Endothelial cell of umbilical vein (primary cell): Measurements from ENCODE around the gene CPA4. TPM values are rescaled to one million over a fixed set of nuclear protein-coding genes. Genes with fewer than 3 reads are reported as not detected.

ENCODE experiments used
- BruUV-seq: library from RNA; stranded (reverse); fragments of 400-500 nt; replicated peaks from 2 replicates; lab custom pipeline; 2021; lab: Mats Ljungman, UMichigan
- CTCF ChIA-PET: fragments of 300-600, 350-600 bp; sonication (Branson Sonifier 250); formaldehyde crosslinking; loops from one replicate; lab custom pipeline; 2021; ENCODE audit warnings: antibody characterized with exemption, inconsistent platforms; lab: Charles Lee
- POLR2A ChIA-PET: fragments of 300-600, 350-600 bp; sonication (Branson Sonifier 250); formaldehyde crosslinking; loops from one replicate; lab custom pipeline; 2021; ENCODE audit warnings: antibody characterized with exemption, inconsistent platforms; lab: Charles Lee
- DNase-seq: peaks from one replicate; pipeline ENCODE4 v3.0.0-alpha.2; 2011; ENCODE audit warnings: low read depth, low spot score
- FAIRE-seq: peaks from 2 replicates; lab custom pipeline; 2011; peaks lifted over from hg19 to GRCh38; lab: Jason Lieb, UNC
- H2AFZ ChIP-seq: 2 replicates; pipeline ENCODE4 v1.6.0; 2012; ENCODE audit warnings: low read depth, low read length, control low read depth, inconsistent platforms
- H3K27ac ChIP-seq: 2 replicates; pipeline ENCODE4 v1.5.1; 2011; ENCODE audit warnings: low read depth, mild to moderate bottlenecking, control low read depth, low read length, moderate library complexity; ENCODE audit not compliant: insufficient read depth
- H3K27me3 ChIP-seq, 2 experiments: 2 replicates each; pipeline versions ENCODE4 v1.6.0 to v1.6.1; 2011; ENCODE audit warnings: low read length in 2 of 2, mixed read lengths in 1 of 2; ENCODE audit not compliant: control insufficient read depth in 2 of 2, insufficient read depth in 2 of 2
- H3K36me3 ChIP-seq, 2 experiments: 2 replicates in 1 of 2; 3 replicates in 1 of 2; pipeline ENCODE4 v1.5.1; 2011; ENCODE audit warnings: low read length in 2 of 2, mild to moderate bottlenecking in 1 of 2, moderate library complexity in 1 of 2; ENCODE audit not compliant: control insufficient read depth in 2 of 2, insufficient read depth in 2 of 2; ENCODE audit errors: extremely low read depth in 1 of 2
- H3K4me1 ChIP-seq: 3 replicates; pipeline ENCODE4 v1.5.1; 2011; ENCODE audit warnings: mild to moderate bottlenecking, low read length; ENCODE audit not compliant: control insufficient read depth, insufficient read depth; ENCODE audit errors: extremely low read depth
- H3K4me2 ChIP-seq: 2 replicates; pipeline ENCODE4 v1.6.1; 2011; ENCODE audit warnings: low read length, control low read depth, mixed read lengths; ENCODE audit not compliant: insufficient read depth
- H3K4me3 ChIP-seq, 3 experiments: fragments of 200-600 bp in 1 of 3; sonication (generic), shearing (Covaris generic) in 1 of 3; replicated peaks in 1 of 3; 2 replicates each; pipeline ENCODE4 v1.5.1; 2011 to 2016; ENCODE audit warnings: control low read depth in 3 of 3, low read length in 3 of 3, mild to moderate bottlenecking in 2 of 3, inconsistent platforms in 1 of 3, low read depth in 1 of 3, moderate library complexity in 1 of 3; ENCODE audit not compliant: insufficient read depth in 1 of 3
- H3K79me2 ChIP-seq: 2 replicates; pipeline ENCODE4 v1.6.0; 2012; ENCODE audit warnings: low read length, inconsistent platforms; ENCODE audit not compliant: control insufficient read depth, insufficient read depth
- H3K9ac ChIP-seq: replicated peaks from 2 replicates; pipeline ENCODE3; 2011; ENCODE audit warnings: low read length, control low read depth; ENCODE audit not compliant: insufficient read depth; ENCODE audit errors: extremely low read depth
- H3K9me1 ChIP-seq: replicated peaks from 3 replicates; pipeline ENCODE4 v1.6.0; 2011; ENCODE audit warnings: mild to moderate bottlenecking, low read length; ENCODE audit not compliant: control insufficient read depth, insufficient read depth; ENCODE audit errors: extremely low read depth
- H3K9me3 ChIP-seq: replicated peaks from 2 replicates; pipeline ENCODE4 v1.5.1; 2012; ENCODE audit warnings: low read length, inconsistent platforms; ENCODE audit not compliant: control insufficient read depth, insufficient read depth
- H4K20me1 ChIP-seq: replicated peaks from 2 replicates; pipeline ENCODE3; 2011; ENCODE audit warnings: mild to moderate bottlenecking, low read length; ENCODE audit not compliant: control insufficient read depth, insufficient read depth; ENCODE audit errors: extremely low read depth
- EZH2 ChIP-seq: IDR thresholded peaks from 2 replicates; pipeline ENCODE4 v1.6.1; 2012; ENCODE audit warnings: borderline replicate concordance, low read depth, mild to moderate bottlenecking, moderate library complexity, low read length, inconsistent platforms; ENCODE audit not compliant: severe bottlenecking
- FOS ChIP-seq: IDR thresholded peaks from 2 replicates; pipeline ENCODE4 v1.6.1; 2011; ENCODE audit warnings: mild to moderate bottlenecking, low read length, moderate library complexity, borderline replicate concordance; ENCODE audit not compliant: insufficient read depth
- GATA2 ChIP-seq: IDR thresholded peaks from 2 replicates; pipeline ENCODE4 v1.7.0; 2011; ENCODE audit warnings: low read depth, mild to moderate bottlenecking, moderate library complexity, mixed read lengths, low read length; ENCODE audit not compliant: insufficient read length, insufficient read depth
- JUN ChIP-seq: IDR thresholded peaks from 2 replicates; pipeline ENCODE4 v1.6.1; 2011; ENCODE audit warnings: borderline replicate concordance, low read depth; ENCODE audit not compliant: insufficient read length, insufficient read depth
- MAX ChIP-seq: IDR thresholded peaks from 2 replicates; pipeline ENCODE4 v1.6.1; 2011; ENCODE audit not compliant: insufficient read depth, insufficient read length
- MYC ChIP-seq: IDR thresholded peaks from one replicate; pipeline ENCODE4 v1.6.1; 2011; ENCODE audit warnings: mild to moderate bottlenecking, low read depth, low read length
- POLR2A ChIP-seq: IDR thresholded peaks from 2 replicates; pipeline ENCODE4 v1.6.1; 2012; ENCODE audit warnings: low read depth, mild to moderate bottlenecking, control low read depth, low read length
- POLR2AphosphoS5 ChIP-seq: IDR thresholded peaks from 2 replicates; pipeline ENCODE4 v1.6.1; 2012; ENCODE audit warnings: low read depth, mild to moderate bottlenecking, control low read depth, low read length, moderate library complexity; ENCODE audit not compliant: insufficient read depth
- dilution Hi-C: fragments of 300-500 bp; cut with MboI; formaldehyde crosslinking; loops from one replicate; pipeline ENCODE4 v1.15.0; 2019; ENCODE audit warnings: low sequenced_read_pairs; ENCODE audit not compliant: extremely low pct_ligation_motif_present
- intact Hi-C: fragments of 100-400 bp; cut with micrococcal nuclease; formaldehyde crosslinking; loops from one replicate; pipeline ENCODE4 v1.10.0; 2022
- polyA plus RNA-seq, 4 experiments: library from polyadenylated mRNA; depleted of rRNA in 3 of 4; stranded (reverse) in 3 of 4; unstranded in 1 of 4; fragments of >200 nt; gene quantifications; 2 replicates each; pipeline versions ENCODE4 v1.2.1 to v1.2.3, GENCODE V29; 2011 to 2012; ENCODE audit warnings: missing spikeins in 1 of 4
- total RNA-seq: library from RNA; stranded (reverse); gene quantifications from 2 replicates; pipeline ENCODE4 v1.2.3, GENCODE V29; 2021
- TF ChIP-seq, protein P1 (sequence below), 2 donors: IDR thresholded peaks; 1 replicate in 1 of 2; 2 replicates in 1 of 2; pipeline ENCODE4 v1.5.1; 2011; ENCODE audit warnings: low read length in 2 of 2, mild to moderate bottlenecking in 2 of 2, moderate library complexity in 2 of 2, control low read depth in 1 of 2, inconsistent platforms in 1 of 2, low read depth in 1 of 2; ENCODE audit not compliant: insufficient read depth in 1 of 2; ENCODE audit errors: extremely low read depth in 1 of 2

Gene CPA4
- total and polyA plus RNA-seq, 2 donors (not counting 3 experiments of a cell fraction or from before 2014, with no cell fraction given), result 0.36 TPM; not detected in 1

DNA sequence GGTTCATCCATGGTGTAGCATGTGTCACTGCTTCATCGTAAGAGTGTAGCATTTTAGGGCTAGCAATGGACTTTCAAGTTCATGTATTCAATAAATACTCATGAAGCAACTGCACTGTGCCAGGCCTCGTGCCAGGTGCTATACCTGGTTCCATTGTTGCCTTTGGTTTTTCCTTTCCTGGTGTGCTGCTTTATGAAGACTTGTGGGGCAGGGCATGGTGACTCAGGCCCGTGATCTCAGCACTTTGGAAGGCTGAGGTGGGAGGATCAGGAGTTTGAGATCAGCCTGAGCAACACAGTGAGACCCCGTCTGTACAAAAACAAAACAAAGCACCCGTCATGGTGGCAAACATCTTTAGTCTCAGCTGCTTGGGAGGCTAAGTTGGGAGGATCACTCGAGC lies 2.2 kb upstream of the CPA4 start:
- Histone ChIP-seq H4K20me1 (no peaks in the 10 kb centered on the region), H3K36me3 (no peaks in the 10 kb centered on the region), H3K4me1 (no peaks in the 10 kb centered on the region), H3K4me3 (no peak overlapping the region), H3K4me2 (no peak overlapping the region), H3K9ac (no peak overlapping the region), H3K79me2 (no peaks in the 10 kb centered on the region), H3K27ac (no peak overlapping the region), H3K27me3 (no peaks in the 10 kb centered on the region), H3K9me1 (no peaks in the 10 kb centered on the region), H3K9me3 (no peaks in the 10 kb centered on the region), H2AFZ (no peak overlapping the region)
- FAIRE-seq, result no peak
- no peak for TF ChIP-seq EZH2
- TF ChIP-seq, protein P1, sequence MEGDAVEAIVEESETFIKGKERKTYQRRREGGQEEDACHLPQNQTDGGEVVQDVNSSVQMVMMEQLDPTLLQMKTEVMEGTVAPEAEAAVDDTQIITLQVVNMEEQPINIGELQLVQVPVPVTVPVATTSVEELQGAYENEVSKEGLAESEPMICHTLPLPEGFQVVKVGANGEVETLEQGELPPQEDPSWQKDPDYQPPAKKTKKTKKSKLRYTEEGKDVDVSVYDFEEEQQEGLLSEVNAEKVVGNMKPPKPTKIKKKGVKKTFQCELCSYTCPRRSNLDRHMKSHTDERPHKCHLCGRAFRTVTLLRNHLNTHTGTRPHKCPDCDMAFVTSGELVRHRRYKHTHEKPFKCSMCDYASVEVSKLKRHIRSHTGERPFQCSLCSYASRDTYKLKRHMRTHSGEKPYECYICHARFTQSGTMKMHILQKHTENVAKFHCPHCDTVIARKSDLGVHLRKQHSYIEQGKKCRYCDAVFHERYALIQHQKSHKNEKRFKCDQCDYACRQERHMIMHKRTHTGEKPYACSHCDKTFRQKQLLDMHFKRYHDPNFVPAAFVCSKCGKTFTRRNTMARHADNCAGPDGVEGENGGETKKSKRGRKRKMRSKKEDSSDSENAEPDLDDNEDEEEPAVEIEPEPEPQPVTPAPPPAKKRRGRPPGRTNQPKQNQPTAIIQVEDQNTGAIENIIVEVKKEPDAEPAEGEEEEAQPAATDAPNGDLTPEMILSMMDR (IDR thresholded peaks at IDR 0.05; ENCODE audit: extremely low read depth in 1 of 2, insufficient read depth in 1 of 2, low read depth in 1 of 2, low read length in 2 of 2), result no peak
- TF ChIP-seq POLR2A, result no peak
- no peak for TF ChIP-seq JUN
- no peak for TF ChIP-seq FOS
- TF ChIP-seq GATA2, result no peak
- ChIA-PET POLR2A (no interaction called here), CTCF (no interaction called here)
- no TSS peak for BruUV-seq
- intact Hi-C loops, result no loop called here
- DNase-seq, result no peak
- dilution Hi-C loops, result no loop called here

- Histone ChIP-seq H3K4me2 (no peak overlapping the region), H3K4me3 (no peak overlapping the region), H3K9me3 (no peaks in the 10 kb centered on the region), H2AFZ (no peak overlapping the region), H3K9ac (no peak overlapping the region), H3K27me3 (no peaks in the 10 kb centered on the region), H3K79me2 (no peaks in the 10 kb centered on the region), H4K20me1 (no peaks in the 10 kb centered on the region), H3K4me1 (no peaks in the 10 kb centered on the region), H3K9me1 (no peaks in the 10 kb centered on the region), H3K36me3 (no peaks in the 10 kb centered on the region), H3K27ac (no peak overlapping the region)
- TF ChIP-seq MAX, result no peak
- TF ChIP-seq FOS, result no peak
- TF ChIP-seq, protein P1 (IDR thresholded peaks at IDR 0.05; ENCODE audit: extremely low read depth in 1 of 2, insufficient read depth in 1 of 2, low read depth in 1 of 2, low read length in 2 of 2), result no peak
- no peak for TF ChIP-seq GATA2
- no peak for TF ChIP-seq EZH2
- TF ChIP-seq JUN, result no peak
- no peak for TF ChIP-seq POLR2AphosphoS5
- TF ChIP-seq MYC, result no peak
- TF ChIP-seq POLR2A, result no peak
- FAIRE-seq (no peak), DNase-seq (no peak)
- ChIA-PET CTCF (interaction anchor here (0.6 to 2.1 kb wide), 5 partner anchors 9 to 96 kb away, joined by 3 to 10 read pairs (median 4); no protein-coding TSS in a partner anchor), POLR2A (no interaction called here)
- BruUV-seq, result no TSS peak
- dilution Hi-C loops, result no loop called here
- intact Hi-C loops, result no loop called here
Observed at GRCh38 chr7:130293521-130293920, 560 bp downstream of the CPA4 start.
